ENCODE results near the gene RAB5B.

The RAB5B gene

DNA sequence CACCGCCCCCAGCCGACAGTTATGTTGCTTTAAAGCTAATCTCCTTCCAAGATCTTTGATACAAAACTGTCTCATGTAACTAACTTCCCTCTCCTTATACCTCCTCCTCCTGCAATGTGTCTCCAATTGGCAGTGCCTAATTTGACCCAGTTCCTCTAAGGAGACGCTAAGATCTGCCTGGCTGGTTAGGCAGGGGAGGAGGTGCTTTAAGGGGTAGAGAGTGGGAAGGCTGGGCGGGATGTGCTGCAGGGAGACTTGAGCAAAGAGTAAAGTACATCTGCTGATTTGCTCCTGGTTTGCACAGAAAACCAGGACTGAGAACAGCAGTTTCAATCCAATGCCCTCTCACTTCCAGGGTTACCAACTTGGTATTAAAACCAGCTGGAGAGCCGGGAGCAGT, 39.6 kb downstream of the RAB5B start:
- H3K36me3 ChIP-seq (ENCODE audit: insufficient read depth, low read length): no peaks in the 10 kb centered on the region
- H3K9me3 ChIP-seq (ENCODE audit: insufficient read depth, low read depth, low read length): no peaks in the 10 kb centered on the region
- H3K9me2 ChIP-seq (replicated peaks; ENCODE audit: low read depth, low read length): no peaks in the 10 kb centered on the region
- no peak overlapping the region for H3K4me2 ChIP-seq (ENCODE audit: low read depth, low read length, poor library complexity, severe bottlenecking)
- H2AFZ ChIP-seq (ENCODE audit: low read length): no peak overlapping the region
- H3K27me3 ChIP-seq (ENCODE audit: insufficient read depth, low read length, poor library complexity, severe bottlenecking): no peaks in the 10 kb centered on the region
- no peaks in the 10 kb centered on the region for H3F3A ChIP-seq (ENCODE audit: low read depth)
- TF ChIP-seq, protein P1, sequence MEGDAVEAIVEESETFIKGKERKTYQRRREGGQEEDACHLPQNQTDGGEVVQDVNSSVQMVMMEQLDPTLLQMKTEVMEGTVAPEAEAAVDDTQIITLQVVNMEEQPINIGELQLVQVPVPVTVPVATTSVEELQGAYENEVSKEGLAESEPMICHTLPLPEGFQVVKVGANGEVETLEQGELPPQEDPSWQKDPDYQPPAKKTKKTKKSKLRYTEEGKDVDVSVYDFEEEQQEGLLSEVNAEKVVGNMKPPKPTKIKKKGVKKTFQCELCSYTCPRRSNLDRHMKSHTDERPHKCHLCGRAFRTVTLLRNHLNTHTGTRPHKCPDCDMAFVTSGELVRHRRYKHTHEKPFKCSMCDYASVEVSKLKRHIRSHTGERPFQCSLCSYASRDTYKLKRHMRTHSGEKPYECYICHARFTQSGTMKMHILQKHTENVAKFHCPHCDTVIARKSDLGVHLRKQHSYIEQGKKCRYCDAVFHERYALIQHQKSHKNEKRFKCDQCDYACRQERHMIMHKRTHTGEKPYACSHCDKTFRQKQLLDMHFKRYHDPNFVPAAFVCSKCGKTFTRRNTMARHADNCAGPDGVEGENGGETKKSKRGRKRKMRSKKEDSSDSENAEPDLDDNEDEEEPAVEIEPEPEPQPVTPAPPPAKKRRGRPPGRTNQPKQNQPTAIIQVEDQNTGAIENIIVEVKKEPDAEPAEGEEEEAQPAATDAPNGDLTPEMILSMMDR (conservative IDR thresholded peaks at IDR 0.05; ENCODE audit: low read length): no peak
- TF ChIP-seq EZH2phosphoT487 (IDR thresholded peaks at IDR 0.05; ENCODE audit: borderline replicate concordance): no peak
- H3K79me2 ChIP-seq (ENCODE audit: insufficient read depth, low read length): no peaks in the 10 kb centered on the region
- H3K9ac ChIP-seq (ENCODE audit: low read depth, low read length, poor library complexity, severe bottlenecking): no peak overlapping the region
- no peaks in the 10 kb centered on the region for H4K20me1 ChIP-seq (ENCODE audit: insufficient read depth, low read length, poor library complexity, severe bottlenecking)
- H3K4me3 ChIP-seq (ENCODE audit: low read length, poor library complexity, severe bottlenecking): no peak overlapping the region
- H3K4me1 ChIP-seq (ENCODE audit: insufficient read depth, low read length, poor library complexity, severe bottlenecking): peaks cover 6% of the 10 kb centered on the region

DNA sequence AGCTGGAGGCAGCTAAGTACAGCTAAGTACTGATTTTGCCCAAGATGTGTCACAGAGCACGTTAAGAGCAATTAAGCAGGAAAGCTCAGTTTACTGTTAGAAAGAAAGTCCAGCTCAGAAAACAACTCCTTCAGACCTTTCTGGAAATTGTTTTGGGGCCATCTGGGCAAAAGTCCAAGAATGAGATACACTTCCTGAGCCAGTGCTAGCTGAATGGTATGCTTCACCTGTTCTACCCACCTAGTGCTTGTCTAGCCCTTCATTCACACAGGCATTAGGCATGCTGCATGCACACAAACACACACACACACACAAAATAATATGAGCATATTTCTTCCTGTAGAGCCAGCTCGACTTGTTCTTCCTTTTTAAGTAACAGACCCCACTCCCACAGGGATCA, 40.3 kb downstream of the RAB5B start:
- no peaks in the 10 kb centered on the region for H4K20me1 ChIP-seq (ENCODE audit: insufficient read depth, low read length, poor library complexity, severe bottlenecking)
- no peaks in the 10 kb centered on the region for H3K36me3 ChIP-seq (ENCODE audit: insufficient read depth, low read length)
- no peak overlapping the region for H2AFZ ChIP-seq (ENCODE audit: low read length)
- H3K4me3 ChIP-seq (ENCODE audit: low read length, poor library complexity, severe bottlenecking): no peak overlapping the region
- TF ChIP-seq, protein P1 (conservative IDR thresholded peaks at IDR 0.05; ENCODE audit: low read length): no peak
- TF ChIP-seq EZH2phosphoT487 (IDR thresholded peaks at IDR 0.05; ENCODE audit: borderline replicate concordance): no peak
- no peaks in the 10 kb centered on the region for H3K79me2 ChIP-seq (ENCODE audit: insufficient read depth, low read length)
- peaks cover 6% of the 10 kb centered on the region for H3K4me1 ChIP-seq (ENCODE audit: insufficient read depth, low read length, poor library complexity, severe bottlenecking)
- H3K4me2 ChIP-seq (ENCODE audit: low read depth, low read length, poor library complexity, severe bottlenecking): no peak overlapping the region
- H3K9ac ChIP-seq (ENCODE audit: low read depth, low read length, poor library complexity, severe bottlenecking): no peak overlapping the region
- no peaks in the 10 kb centered on the region for H3K9me3 ChIP-seq (ENCODE audit: insufficient read depth, low read depth, low read length)
- H3K9me2 ChIP-seq (replicated peaks; ENCODE audit: low read depth, low read length): no peaks in the 10 kb centered on the region
- H3K27me3 ChIP-seq (ENCODE audit: insufficient read depth, low read length, poor library complexity, severe bottlenecking): no peaks in the 10 kb centered on the region
- H3F3A ChIP-seq (ENCODE audit: low read depth): no peaks in the 10 kb centered on the region

DNA sequence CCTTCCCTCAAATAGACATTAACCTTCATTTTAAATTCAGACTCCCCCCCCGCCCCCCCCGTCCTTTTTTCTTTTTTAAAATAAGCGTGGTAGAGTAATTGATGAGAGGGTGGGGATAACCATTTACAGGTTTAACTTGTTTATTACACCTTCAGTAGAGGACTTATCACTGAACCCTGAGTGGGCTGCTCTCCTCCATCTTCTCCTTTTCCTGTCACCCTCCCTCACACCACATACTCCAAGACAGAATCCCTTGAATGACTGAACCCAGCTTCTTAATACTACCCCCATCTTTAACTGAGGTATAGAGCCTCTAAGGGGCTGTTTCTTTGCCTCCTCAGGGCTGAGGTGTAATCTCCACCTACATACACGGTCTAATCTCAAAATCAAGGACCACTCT, 43.3 kb downstream of the RAB5B start:
- Histone ChIP-seq H3F3A (ENCODE audit: low read depth) (no peaks in the 10 kb centered on the region), H3K4me2 (ENCODE audit: low read depth, low read length, poor library complexity, severe bottlenecking) (no peak overlapping the region), H3K27me3 (ENCODE audit: insufficient read depth, low read length, poor library complexity, severe bottlenecking) (no peaks in the 10 kb centered on the region), H3K4me3 (ENCODE audit: low read length, poor library complexity, severe bottlenecking) (no peak overlapping the region), H3K9ac (ENCODE audit: low read depth, low read length, poor library complexity, severe bottlenecking) (no peak overlapping the region), H3K36me3 (ENCODE audit: insufficient read depth, low read length) (no peaks in the 10 kb centered on the region), H2AFZ (ENCODE audit: low read length) (no peak overlapping the region), H3K79me2 (ENCODE audit: insufficient read depth, low read length) (no peaks in the 10 kb centered on the region), H3K4me1 (ENCODE audit: insufficient read depth, low read length, poor library complexity, severe bottlenecking) (peaks cover 6% of the 10 kb centered on the region), H3K9me3 (ENCODE audit: insufficient read depth, low read depth, low read length) (no peaks in the 10 kb centered on the region), H4K20me1 (ENCODE audit: insufficient read depth, low read length, poor library complexity, severe bottlenecking) (no peaks in the 10 kb centered on the region), H3K9me2 (replicated peaks; ENCODE audit: low read depth, low read length) (no peaks in the 10 kb centered on the region)
- TF ChIP-seq, protein P1 (conservative IDR thresholded peaks at IDR 0.05; ENCODE audit: low read length): no peak
- TF ChIP-seq EZH2phosphoT487 (IDR thresholded peaks at IDR 0.05; ENCODE audit: borderline replicate concordance): no peak

All from Loucy (cell line).